Measurements from ENCODE around the gene TAC4. TPM values are rescaled to one million over a fixed set of nuclear protein-coding genes. Genes with fewer than 3 reads are reported as not detected.

TAC4 gene
- total RNA-seq, 1 donor from 2014 or later = not detected

DNA sequence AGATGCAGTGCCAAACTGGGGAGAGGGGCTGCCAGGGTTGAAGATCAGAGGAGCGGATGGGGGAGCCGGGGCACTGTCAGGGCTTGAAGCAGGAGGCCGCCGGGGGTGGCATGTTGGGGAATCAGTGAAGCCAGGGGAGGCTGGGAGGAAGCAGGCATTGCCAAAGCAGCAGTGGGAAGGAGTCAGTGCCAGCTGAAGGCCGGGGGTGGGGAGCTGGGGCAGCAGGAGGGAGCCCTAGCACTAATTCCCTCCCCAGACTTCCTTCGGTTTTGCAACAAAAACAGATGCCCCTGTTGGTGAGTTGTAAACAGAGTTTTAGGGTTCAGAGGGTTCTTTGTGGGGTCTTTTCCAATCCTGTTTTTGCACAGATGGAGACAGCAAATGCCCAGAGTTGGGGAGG is 10.9 kb upstream of the TAC4 start:
- TF ChIP-seq, protein P1, sequence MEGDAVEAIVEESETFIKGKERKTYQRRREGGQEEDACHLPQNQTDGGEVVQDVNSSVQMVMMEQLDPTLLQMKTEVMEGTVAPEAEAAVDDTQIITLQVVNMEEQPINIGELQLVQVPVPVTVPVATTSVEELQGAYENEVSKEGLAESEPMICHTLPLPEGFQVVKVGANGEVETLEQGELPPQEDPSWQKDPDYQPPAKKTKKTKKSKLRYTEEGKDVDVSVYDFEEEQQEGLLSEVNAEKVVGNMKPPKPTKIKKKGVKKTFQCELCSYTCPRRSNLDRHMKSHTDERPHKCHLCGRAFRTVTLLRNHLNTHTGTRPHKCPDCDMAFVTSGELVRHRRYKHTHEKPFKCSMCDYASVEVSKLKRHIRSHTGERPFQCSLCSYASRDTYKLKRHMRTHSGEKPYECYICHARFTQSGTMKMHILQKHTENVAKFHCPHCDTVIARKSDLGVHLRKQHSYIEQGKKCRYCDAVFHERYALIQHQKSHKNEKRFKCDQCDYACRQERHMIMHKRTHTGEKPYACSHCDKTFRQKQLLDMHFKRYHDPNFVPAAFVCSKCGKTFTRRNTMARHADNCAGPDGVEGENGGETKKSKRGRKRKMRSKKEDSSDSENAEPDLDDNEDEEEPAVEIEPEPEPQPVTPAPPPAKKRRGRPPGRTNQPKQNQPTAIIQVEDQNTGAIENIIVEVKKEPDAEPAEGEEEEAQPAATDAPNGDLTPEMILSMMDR (conservative IDR thresholded peaks at IDR 0.05) = no peak
- Mint-ChIP-seq H3K4me1 (peaks cover 5% of the 10 kb centered on the region), H3K9me3 (no peaks in the 10 kb centered on the region), H3K36me3 (ENCODE audit: low read depth) (no peaks in the 10 kb centered on the region), H3K27me3 (ENCODE audit: low read depth) (peaks cover 25% of the 10 kb centered on the region), H3K27ac (ENCODE audit: unreplicated experiment) (no peak overlapping the region), H3K4me3 (no peak overlapping the region)
- DNase-seq (ENCODE audit: low read depth, low spot score) = no peak

DNA sequence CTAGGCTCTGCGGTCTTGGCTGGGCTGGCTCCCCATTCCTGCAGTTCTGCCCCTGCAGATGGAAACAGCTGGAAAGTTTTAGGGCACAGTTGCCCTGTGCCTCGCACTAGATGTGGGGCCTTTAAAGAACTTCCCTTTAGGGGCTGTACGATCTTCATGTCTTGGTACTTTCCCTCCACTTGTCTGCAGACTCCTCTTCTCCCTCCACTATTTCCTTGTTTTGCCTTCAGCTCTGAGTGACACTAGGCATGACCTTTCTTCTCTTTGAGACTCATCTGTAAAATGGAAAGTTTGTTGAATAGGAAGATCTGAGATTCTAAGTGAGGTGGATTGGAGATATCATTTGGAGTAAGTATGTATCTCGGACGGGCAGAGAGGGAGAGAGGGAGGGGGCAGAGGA is 6.3 kb upstream of the TAC4 start:
- no peak overlapping the region for H3K27ac Mint-ChIP-seq (ENCODE audit: unreplicated experiment)
- H3K4me1 Mint-ChIP-seq = peaks cover 5% of the 10 kb centered on the region
- TF ChIP-seq, protein P1 (conservative IDR thresholded peaks at IDR 0.05) = no peak
- no peaks in the 10 kb centered on the region for H3K9me3 Mint-ChIP-seq
- peaks cover 66% of the 10 kb centered on the region for H3K27me3 Mint-ChIP-seq (ENCODE audit: low read depth)
- H3K4me3 Mint-ChIP-seq = peak overlapping the region; percentile 5
- no peak for DNase-seq (ENCODE audit: low read depth, low spot score)
- no peaks in the 10 kb centered on the region for H3K36me3 Mint-ChIP-seq (ENCODE audit: low read depth)

DNA sequence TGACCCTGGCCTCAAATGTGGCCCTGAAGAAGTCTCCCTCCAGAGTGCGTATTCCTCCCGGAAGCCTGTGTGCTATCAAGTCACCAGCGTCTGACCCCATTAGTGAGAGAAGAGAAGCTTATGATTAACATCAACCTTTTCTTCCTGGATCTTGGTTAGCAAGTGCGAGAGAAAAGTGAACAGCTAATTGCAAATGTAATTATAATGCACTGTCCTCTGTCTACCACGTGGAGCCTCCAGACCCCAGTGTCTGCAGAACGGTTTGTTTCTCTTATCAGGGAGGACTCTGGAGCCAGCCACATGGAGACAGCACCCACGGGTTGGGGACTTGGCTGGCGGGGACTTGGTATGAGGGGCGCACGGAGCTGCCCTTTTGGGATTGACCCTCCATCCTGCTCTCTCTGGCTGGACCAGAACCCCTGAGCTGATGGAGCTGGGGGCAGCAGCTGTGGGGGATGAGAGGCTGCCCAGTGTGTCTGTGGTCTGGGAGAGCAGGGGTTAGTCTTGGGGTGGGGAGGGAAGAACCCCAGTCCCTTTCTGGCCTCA is 5.7 kb upstream of the TAC4 start:
- DNase-seq (ENCODE audit: low read depth, low spot score) = no peak
- TF ChIP-seq, protein P1 (conservative IDR thresholded peaks at IDR 0.05) = no peak
- Mint-ChIP-seq H3K4me3 (no peak overlapping the region), H3K9me3 (no peaks in the 10 kb centered on the region), H3K27ac (ENCODE audit: unreplicated experiment) (no peak overlapping the region), H3K36me3 (ENCODE audit: low read depth) (no peaks in the 10 kb centered on the region), H3K27me3 (ENCODE audit: low read depth) (peaks cover 69% of the 10 kb centered on the region), H3K4me1 (peaks cover 5% of the 10 kb centered on the region)

DNA sequence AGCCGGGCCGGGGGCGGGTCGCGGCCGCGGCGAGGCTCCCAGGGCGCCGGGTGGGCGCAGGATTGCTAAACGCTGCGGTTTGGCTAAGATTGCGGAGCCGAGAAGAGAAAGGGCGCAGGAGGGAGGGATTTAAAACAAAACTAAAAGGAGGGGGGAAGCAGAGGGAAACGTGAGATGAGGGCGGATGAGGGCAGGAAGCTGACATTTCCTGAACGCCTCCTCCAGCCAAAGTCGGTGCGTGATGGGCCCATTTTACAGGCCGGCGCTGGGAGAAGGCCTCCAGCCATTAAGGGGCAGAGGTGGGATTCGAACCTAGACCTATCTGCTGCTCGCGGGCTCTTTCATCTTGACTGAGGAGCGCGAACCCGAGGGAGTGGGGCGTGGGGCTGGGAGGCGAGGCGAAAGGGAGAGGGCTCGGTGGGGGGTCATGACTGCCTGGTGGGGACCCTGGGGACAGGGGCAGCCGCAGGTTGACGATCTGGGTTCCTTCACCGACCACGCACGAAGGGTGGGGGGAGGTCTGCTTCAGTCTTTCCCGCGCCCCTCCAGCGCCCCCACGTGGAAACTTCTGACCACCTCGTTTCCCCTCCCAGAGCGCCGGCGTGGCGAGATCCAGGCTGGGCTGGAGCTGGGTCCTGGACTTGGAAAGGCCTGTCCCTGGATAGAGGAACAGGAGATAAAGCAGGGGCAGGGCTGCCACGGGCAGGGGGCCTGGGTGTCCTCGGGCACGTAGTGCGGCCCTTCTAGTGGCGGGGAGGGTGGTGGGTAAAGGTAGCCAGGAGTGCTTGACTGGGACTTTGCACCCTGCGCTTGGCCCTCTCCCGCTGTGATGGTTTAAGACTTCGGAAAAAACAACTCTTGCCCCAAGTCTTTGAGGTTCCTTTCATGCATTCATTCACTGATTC is 3.8 kb upstream of the TAC4 start:
- peaks cover 5% of the 10 kb centered on the region for H3K4me1 Mint-ChIP-seq
- peaks cover 68% of the 10 kb centered on the region for H3K27me3 Mint-ChIP-seq (ENCODE audit: low read depth)
- H3K4me3 Mint-ChIP-seq = peak overlapping the region; percentile 81
- TF ChIP-seq, protein P1 (conservative IDR thresholded peaks at IDR 0.05) = peak; percentile 76
- DNase-seq (ENCODE audit: low read depth, low spot score) = peak; percentile 80
- no peaks in the 10 kb centered on the region for H3K9me3 Mint-ChIP-seq
- no peak overlapping the region for H3K27ac Mint-ChIP-seq (ENCODE audit: unreplicated experiment)
- H3K36me3 Mint-ChIP-seq (ENCODE audit: low read depth) = no peaks in the 10 kb centered on the region

DNA sequence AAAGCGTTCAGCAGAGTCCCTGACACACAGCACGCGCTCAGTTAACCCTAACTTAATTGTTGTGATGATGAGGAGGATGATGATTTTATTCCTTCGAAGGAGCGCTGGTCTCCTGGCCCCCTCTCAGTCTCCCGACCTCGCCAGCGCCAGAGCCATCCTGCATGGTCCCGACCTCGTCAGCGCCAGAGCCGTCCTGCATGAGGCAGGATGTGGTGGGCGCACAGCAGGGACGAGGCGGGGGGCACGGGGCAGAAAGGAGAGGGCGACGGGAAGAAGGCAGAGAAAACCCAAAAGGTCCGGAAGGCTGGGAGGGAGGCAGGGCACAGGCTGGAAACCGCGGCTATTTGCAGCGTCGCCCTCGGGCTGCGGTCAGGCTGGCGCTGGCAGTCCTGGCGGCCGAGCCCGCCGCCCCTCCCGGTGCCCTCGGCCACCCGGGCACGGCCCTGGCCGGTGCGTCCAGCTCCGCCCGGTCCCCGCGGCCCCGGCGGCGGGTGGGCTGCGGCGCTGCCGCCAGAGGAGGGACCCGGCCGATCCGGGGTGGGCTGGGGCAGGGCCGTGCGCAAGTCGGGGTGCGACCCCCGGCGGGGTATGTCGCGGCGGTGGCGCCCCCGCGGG is 3.0 kb upstream of the TAC4 start:
- H3K27ac Mint-ChIP-seq (ENCODE audit: unreplicated experiment) = no peak overlapping the region
- DNase-seq (ENCODE audit: low read depth, low spot score) = no peak

More for the DNA sequence above, 3.0 kb upstream of the TAC4 start:
- Mint-ChIP-seq H3K4me1 (peaks cover 5% of the 10 kb centered on the region), H3K9me3 (no peaks in the 10 kb centered on the region), H3K36me3 (ENCODE audit: low read depth) (no peaks in the 10 kb centered on the region), H3K27me3 (ENCODE audit: low read depth) (peaks cover 68% of the 10 kb centered on the region), H3K4me3 (peak overlapping the region; percentile 81)
- TF ChIP-seq, protein P1 (conservative IDR thresholded peaks at IDR 0.05) = no peak

Measured in neural crest cell (in vitro differentiated cells).